K562 (cell line): ENCODE data around the gene TMEM132D.

Experiments
- BRD9 ChIP-seq: fragments of 450-650 bp; IDR thresholded peaks from 2 replicates; pipeline ENCODE4 v1.6.1; 2018; ENCODE audit warnings: low read depth; ENCODE audit not compliant: partially characterized antibody
- FOXK2 ChIP-seq, 2 experiments: fragments of 450-650 bp; IDR thresholded peaks in 1 of 2; conservative IDR thresholded peaks in 1 of 2; 2 replicates each; pipeline ENCODE4 v1.6.1; 2016; ENCODE audit warnings: low read depth in 2 of 2, mild to moderate bottlenecking in 1 of 2
- IFI16 ChIP-seq: fragments of 250-450 bp; sonication (Bioruptor Pico); IDR thresholded peaks from 2 replicates; pipeline ENCODE4 v2.1.2; 2022; ENCODE audit warnings: mild to moderate bottlenecking, inconsistent platforms
- KAT8 ChIP-seq: fragments of 450-650 bp; IDR thresholded peaks from 2 replicates; pipeline ENCODE4 v1.6.1; 2016; ENCODE audit warnings: low read depth, mild to moderate bottlenecking
- YY1 ChIP-seq, 3 experiments: IDR thresholded peaks; 2 replicates each; pipeline ENCODE4 v1.6.1; 2011; ENCODE audit warnings: low read length in 2 of 3, mild to moderate bottlenecking in 2 of 3, moderate library complexity in 2 of 3, borderline replicate concordance in 1 of 3, control low read depth in 1 of 3, low read depth in 1 of 3; ENCODE audit not compliant: insufficient read depth in 3 of 3, insufficient replicate concordance in 2 of 3, control insufficient read depth in 1 of 3, insufficient read length in 1 of 3; ENCODE audit errors: extremely low read depth in 1 of 3
- ZNF184 ChIP-seq: sonication (generic); formaldehyde crosslinking; IDR thresholded peaks from 2 replicates; pipeline ENCODE4 v1.5.0; 2020; ENCODE audit warnings: missing genetic modification reagents
- ZNF224 ChIP-seq: sonication (generic); formaldehyde crosslinking; IDR thresholded peaks from 2 replicates; pipeline ENCODE4 v1.8.0; 2022; ENCODE audit warnings: mild to moderate bottlenecking, missing genetic modification reagents
- ZNF586 ChIP-seq: fragments of 450-650 bp; formaldehyde crosslinking; conservative IDR thresholded peaks from 2 replicates; pipeline ENCODE4 v1.4.0; 2020; ENCODE audit warnings: mild to moderate bottlenecking, moderate library complexity
- TF ChIP-seq, protein P1 (sequence below): sonication (generic); formaldehyde crosslinking; IDR thresholded peaks from 2 replicates; pipeline ENCODE4 v1.5.0; 2020; ENCODE audit warnings: missing genetic modification reagents
- TF ChIP-seq, protein P2 (sequence below), 2 experiments: fragments of 450-650 bp; IDR thresholded peaks; 2 replicates each; pipeline ENCODE4 v1.6.1; 2016; ENCODE audit warnings: mild to moderate bottlenecking in 2 of 2, borderline replicate concordance in 1 of 2, low read depth in 1 of 2, moderate library complexity in 1 of 2

DNA sequence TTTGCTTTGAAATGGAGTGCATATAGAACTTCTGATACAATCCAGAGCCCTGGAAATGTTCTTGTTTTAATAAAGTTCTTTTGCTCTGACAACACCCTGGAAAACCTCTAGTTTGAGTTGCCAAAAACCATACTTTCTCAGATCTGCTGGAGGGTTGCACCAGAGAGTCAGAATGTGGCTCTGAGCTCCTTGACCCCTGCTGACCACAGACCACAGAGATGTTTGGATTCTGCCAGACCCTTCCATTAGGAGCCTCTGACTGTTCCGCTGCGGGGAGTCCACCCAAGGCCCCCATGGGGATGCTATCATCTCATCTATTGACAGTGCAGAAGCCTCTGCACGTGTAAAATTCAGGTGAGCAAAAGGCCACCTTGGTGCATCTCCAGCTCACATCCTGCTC is 718.0 kb downstream of the TMEM132D start:
- TF ChIP-seq FOXK2 (conservative IDR thresholded peaks at IDR 0.05 in 1 of 2, IDR thresholded peaks at IDR 0.05 in 1 of 2; ENCODE audit: low read depth in 2 of 2) (no peak), ZNF586 (CRISPR knock-in tag) (no peak), BRD9 (no peak), YY1 (IDR thresholded peaks at IDR 0.05; ENCODE audit: borderline replicate concordance in 1 of 3, control insufficient read depth in 1 of 3, extremely low read depth in 1 of 3, insufficient read depth in 3 of 3, insufficient read length in 1 of 3, insufficient replicate concordance in 2 of 3, low read depth in 1 of 3, low read length in 2 of 3) (no peak), KAT8 (no peak), IFI16 (no peak), ZNF184 (CRISPR knock-in tag) (no peak), ZNF224 (CRISPR knock-in tag) (no peak)
- TF ChIP-seq, protein P1, sequence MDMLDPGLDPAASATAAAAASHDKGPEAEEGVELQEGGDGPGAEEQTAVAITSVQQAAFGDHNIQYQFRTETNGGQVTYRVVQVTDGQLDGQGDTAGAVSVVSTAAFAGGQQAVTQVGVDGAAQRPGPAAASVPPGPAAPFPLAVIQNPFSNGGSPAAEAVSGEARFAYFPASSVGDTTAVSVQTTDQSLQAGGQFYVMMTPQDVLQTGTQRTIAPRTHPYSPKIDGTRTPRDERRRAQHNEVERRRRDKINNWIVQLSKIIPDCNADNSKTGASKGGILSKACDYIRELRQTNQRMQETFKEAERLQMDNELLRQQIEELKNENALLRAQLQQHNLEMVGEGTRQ = no peak
- TF ChIP-seq, protein P2, sequence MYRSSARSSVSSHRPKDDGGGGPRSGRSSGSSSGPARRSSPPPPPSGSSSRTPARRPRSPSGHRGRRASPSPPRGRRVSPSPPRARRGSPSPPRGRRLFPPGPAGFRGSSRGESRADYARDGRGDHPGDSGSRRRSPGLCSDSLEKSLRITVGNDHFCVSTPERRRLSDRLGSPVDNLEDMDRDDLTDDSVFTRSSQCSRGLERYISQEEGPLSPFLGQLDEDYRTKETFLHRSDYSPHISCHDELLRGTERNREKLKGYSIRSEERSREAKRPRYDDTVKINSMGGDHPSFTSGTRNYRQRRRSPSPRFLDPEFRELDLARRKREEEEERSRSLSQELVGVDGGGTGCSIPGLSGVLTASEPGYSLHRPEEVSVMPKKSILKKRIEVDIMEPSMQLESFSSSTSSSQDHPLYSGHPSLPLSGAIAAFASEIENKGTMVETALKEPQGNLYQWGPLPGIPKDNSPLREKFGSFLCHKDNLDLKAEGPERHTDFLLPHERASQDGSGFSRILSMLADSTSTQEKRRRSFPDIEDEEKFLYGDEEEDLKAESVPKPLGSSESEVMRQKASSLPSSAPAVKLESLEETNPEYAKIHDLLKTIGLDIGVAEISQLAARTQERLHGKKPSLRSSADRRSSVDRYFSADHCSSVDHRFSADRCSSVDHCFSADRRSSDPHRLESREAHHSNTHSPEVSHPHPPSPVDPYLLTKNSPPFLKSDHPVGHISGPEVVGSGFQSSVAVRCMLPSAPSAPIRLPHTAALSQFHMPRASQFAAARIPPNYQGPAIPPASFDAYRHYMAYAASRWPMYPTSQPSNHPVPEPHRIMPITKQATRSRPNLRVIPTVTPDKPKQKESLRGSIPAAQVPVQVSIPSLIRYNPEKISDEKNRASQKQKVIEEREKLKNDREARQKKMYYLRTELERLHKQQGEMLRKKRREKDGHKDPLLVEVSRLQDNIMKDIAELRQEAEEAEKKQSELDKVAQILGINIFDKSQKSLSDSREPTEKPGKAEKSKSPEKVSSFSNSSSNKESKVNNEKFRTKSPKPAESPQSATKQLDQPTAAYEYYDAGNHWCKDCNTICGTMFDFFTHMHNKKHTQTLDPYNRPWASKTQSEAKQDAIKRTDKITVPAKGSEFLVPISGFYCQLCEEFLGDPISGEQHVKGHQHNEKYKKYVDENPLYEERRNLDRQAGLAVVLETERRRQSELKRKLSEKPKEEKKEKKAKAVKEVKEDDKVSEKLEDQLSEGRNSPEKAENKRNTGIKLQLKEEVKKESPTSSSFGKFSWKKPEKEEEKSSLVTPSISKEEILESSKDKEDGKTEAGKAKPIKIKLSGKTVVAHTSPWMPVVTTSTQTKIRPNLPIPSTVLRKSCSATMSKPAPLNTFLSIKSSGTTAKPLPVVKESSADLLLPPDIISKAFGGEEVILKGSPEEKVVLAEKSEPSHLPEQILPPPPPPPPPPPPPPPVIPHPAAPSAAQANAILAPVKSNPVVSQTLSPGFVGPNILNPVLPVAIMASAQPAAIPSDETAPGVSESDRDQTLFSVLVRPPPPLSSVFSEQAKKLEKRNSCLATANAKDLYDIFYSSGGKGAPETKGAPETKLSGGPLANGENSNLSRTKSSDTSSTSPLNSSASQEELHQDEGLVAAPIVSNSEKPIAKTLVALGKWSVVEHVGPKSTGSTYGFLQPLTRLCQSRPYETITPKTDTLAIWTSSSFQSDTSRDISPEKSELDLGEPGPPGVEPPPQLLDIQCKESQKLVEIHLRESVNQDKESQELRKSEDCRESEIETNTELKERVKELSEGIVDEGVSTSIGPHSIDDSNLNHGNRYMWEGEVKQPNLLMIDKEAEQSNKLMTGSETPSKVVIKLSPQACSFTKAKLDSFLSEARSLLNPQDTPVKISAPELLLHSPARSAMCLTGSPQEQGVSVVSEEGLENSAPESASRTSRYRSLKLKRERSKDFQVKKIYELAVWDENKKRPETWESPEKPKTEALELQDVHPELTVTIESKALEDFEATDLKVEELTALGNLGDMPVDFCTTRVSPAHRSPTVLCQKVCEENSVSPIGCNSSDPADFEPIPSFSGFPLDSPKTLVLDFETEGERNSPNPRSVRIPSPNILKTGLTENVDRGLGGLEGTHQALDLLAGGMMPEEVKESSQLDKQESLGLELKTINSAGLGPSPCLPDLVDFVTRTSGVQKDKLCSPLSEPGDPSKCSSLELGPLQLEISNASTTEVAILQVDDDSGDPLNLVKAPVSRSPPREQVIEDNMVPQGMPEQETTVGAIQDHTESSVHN (IDR thresholded peaks at IDR 0.05; ENCODE audit: borderline replicate concordance in 1 of 2, low read depth in 1 of 2) = no peak
